A673 (cell line): ENCODE data around the gene CAMK1D.

ENCODE experiments used
- EZH2 ChIP-seq: fragments of 200-600 bp; sonication (generic); IDR thresholded peaks from 2 replicates; pipeline ENCODE4 v1.6.1; 2017; ENCODE audit warnings: borderline replicate concordance, low read depth, mild to moderate bottlenecking, mixed read lengths, antibody characterized with exemption, low read length; ENCODE audit not compliant: poor library complexity, severe bottlenecking
- TF ChIP-seq, protein P1 (sequence below): fragments of 300-800, 200-600 bp; sonication (generic); conservative IDR thresholded peaks from 2 replicates; pipeline ENCODE4 v1.5.1; 2017; ENCODE audit warnings: low read depth, mild to moderate bottlenecking, antibody characterized with exemption, low read length, moderate library complexity, mixed read lengths

DNA sequence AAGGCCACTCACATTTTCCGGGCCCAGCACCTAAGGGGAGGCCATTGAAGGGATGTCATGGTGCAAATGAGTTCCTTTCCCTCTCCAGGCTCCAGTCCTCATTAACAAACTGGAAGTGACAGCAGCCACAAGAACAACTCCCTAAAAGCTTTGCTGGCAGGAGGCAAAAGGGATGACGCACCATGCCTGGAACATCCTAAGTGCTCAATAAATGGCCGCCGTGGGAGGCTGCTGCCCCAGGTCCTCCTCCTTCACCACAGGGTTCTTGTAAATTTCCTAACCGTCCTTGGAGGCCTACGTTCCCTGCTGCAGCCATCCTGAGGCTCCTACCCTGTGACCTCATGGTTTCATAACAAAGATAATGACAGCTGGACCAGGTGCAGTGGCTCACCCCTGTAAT, 41.3 kb upstream of the CAMK1D start:
- TF ChIP-seq, protein P1, sequence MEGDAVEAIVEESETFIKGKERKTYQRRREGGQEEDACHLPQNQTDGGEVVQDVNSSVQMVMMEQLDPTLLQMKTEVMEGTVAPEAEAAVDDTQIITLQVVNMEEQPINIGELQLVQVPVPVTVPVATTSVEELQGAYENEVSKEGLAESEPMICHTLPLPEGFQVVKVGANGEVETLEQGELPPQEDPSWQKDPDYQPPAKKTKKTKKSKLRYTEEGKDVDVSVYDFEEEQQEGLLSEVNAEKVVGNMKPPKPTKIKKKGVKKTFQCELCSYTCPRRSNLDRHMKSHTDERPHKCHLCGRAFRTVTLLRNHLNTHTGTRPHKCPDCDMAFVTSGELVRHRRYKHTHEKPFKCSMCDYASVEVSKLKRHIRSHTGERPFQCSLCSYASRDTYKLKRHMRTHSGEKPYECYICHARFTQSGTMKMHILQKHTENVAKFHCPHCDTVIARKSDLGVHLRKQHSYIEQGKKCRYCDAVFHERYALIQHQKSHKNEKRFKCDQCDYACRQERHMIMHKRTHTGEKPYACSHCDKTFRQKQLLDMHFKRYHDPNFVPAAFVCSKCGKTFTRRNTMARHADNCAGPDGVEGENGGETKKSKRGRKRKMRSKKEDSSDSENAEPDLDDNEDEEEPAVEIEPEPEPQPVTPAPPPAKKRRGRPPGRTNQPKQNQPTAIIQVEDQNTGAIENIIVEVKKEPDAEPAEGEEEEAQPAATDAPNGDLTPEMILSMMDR = no peak
- TF ChIP-seq EZH2 = no peak
